Stomach smooth muscle (tissue), 2 donors: Measurements from ENCODE around the gene DACH1.

Experiments used
- H3K27ac ChIP-seq: one replicate; pipeline ENCODE4 v1.7.0; 2013; ENCODE audit warnings: mild to moderate bottlenecking, low read length, inconsistent platforms
- H3K27me3 ChIP-seq, 2 donors: one replicate each; pipeline ENCODE4 v1.7.0; 2013; ENCODE audit warnings: low read length in 2 of 2; ENCODE audit not compliant: insufficient read depth in 2 of 2, control insufficient read depth in 1 of 2
- H3K36me3 ChIP-seq, 2 donors: one replicate each; pipeline ENCODE4 v1.7.0; 2013; ENCODE audit warnings: low read length in 2 of 2; ENCODE audit not compliant: control insufficient read depth in 2 of 2, insufficient read depth in 2 of 2
- H3K4me1 ChIP-seq: one replicate; pipeline ENCODE4 v1.7.0; 2013; ENCODE audit warnings: low read length; ENCODE audit not compliant: control insufficient read depth, insufficient read depth
- H3K4me3 ChIP-seq, 2 donors: one replicate each; pipeline ENCODE4 v1.7.0; 2013; ENCODE audit warnings: low read length in 2 of 2
- H3K9ac ChIP-seq, 2 donors: one replicate each; pipeline ENCODE4 v1.7.0; 2013; ENCODE audit warnings: low read length in 2 of 2, mild to moderate bottlenecking in 1 of 2
- H3K9me3 ChIP-seq, 2 donors: one replicate each; pipeline ENCODE4 v1.7.0; 2013; ENCODE audit warnings: low read length in 2 of 2; ENCODE audit not compliant: control insufficient read depth in 2 of 2
- donor health status: healthy.
- donor health status: Pancreatic carcinoma.

DACH1 gene

DNA sequence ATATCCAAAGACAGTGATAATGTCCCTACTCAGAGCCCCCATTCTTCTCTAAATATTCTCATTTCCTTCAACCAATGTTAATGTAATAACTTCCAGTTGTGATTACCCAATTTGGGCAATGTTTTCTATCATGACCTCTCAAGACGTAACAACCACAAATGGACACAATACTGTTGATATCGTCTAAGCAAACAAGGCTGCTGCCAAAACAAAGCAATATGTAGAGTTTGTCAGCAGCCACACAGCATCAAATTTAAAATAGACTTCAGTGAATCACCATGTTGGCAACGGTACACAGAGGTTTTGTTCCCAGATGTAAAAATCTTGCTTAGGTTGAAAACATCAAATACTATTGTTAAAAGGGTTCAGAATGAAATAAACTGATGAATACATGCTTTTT is 205.1 kb downstream of the DACH1 start:
- no peak overlapping the region for H3K9ac ChIP-seq
- no peak overlapping the region for H3K27ac ChIP-seq
- H3K9me3 ChIP-seq, result no peaks in the 10 kb centered on the region
- H3K27me3 ChIP-seq, result no peaks in the 10 kb centered on the region
- no peak overlapping the region for H3K4me3 ChIP-seq
- H3K36me3 ChIP-seq, result no peaks in the 10 kb centered on the region
- H3K4me1 ChIP-seq, result no peaks in the 10 kb centered on the region

DNA sequence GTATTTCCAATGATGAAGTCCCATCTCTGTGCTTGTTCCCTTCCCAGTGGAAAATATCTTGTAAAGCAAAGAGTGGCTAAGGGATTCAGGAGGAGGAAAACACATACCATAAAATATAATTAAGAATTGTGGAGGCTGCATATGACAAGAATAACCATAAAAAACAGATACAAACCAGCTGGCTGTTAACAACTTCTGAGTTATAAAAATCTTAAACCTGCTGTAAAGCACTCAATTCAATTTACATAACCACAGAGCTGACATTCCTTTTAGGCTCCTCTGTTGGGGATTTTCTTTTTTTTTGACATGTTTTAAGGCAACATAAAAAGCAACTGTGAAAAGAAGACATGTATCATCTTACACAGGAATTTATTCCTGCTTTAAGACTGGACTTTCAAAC is 207.6 kb downstream of the DACH1 start:
- no peak overlapping the region for H3K27ac ChIP-seq
- no peak overlapping the region for H3K4me3 ChIP-seq
- H3K4me1 ChIP-seq, result no peaks in the 10 kb centered on the region
- no peaks in the 10 kb centered on the region for H3K27me3 ChIP-seq
- no peaks in the 10 kb centered on the region for H3K9me3 ChIP-seq
- H3K36me3 ChIP-seq, result no peaks in the 10 kb centered on the region
- no peak overlapping the region for H3K9ac ChIP-seq

DNA sequence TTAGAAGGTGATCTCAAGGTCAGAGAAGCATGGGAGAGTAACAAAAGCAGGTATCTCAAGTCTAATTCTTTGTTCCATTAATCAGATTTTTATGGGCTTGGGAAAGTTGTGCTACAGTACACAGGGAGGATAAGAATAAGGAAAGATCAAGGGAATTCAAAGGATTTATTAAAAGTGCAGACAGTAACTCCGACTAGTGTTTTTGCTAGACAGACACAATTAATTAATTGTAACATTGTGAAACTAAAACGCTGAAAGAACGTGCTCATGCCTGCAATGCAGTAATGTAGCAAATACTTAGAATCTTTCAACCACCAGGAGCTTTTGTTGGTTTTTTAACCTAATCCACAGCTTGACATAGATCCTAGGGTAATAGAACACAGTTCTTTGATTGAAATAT is 221.5 kb downstream of the DACH1 start:
- no peak overlapping the region for H3K27ac ChIP-seq
- no peaks in the 10 kb centered on the region for H3K9me3 ChIP-seq
- no peaks in the 10 kb centered on the region for H3K4me1 ChIP-seq
- no peaks in the 10 kb centered on the region for H3K27me3 ChIP-seq
- no peaks in the 10 kb centered on the region for H3K36me3 ChIP-seq
- H3K9ac ChIP-seq, result no peak overlapping the region
- no peak overlapping the region for H3K4me3 ChIP-seq

DNA sequence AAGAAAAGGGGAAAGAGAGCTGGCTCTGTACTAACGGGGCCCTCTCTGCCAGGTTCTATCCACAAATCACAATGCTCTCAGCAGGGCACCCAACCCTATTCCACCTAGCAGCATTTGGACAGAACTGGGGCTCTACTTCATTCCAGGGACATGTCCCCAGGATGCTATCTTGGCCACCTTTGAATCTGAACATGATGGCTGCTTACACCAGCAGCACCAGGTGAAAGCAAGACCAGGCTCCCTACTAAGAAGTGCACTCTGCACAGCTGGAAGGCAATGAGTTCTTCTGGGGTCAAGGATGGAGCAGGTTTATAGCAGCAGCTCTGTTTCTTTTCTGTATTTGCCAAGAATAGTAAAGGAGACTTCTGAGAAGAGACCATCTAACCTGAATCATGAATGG is 222.4 kb downstream of the DACH1 start:
- no peaks in the 10 kb centered on the region for H3K4me1 ChIP-seq
- no peak overlapping the region for H3K9ac ChIP-seq
- H3K27me3 ChIP-seq, result no peaks in the 10 kb centered on the region
- no peaks in the 10 kb centered on the region for H3K9me3 ChIP-seq
- no peaks in the 10 kb centered on the region for H3K36me3 ChIP-seq
- no peak overlapping the region for H3K27ac ChIP-seq
- no peak overlapping the region for H3K4me3 ChIP-seq

DNA sequence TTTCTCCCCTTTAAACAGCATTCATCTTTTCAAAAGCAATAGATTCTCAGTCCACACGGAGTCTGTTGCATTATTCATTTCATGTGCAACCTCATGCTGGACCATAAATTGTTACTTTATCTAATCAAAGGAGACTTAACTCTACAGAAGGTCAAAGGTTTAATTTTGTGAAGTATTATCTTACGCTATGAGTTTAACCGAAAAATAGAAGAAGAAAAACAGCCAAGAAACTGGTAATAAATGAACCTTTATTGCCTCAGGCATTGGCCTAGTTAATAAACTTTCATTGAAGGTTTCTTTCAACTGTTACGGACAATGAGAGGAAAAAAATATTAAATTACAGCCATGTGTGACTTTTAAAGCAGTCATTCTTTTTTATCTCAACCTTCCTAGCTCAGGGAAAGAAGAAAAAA is 223.6 kb downstream of the DACH1 start:
- no peaks in the 10 kb centered on the region for H3K36me3 ChIP-seq
- H3K4me1 ChIP-seq, result no peaks in the 10 kb centered on the region
- no peak overlapping the region for H3K27ac ChIP-seq
- no peak overlapping the region for H3K9ac ChIP-seq
- no peaks in the 10 kb centered on the region for H3K9me3 ChIP-seq
- no peaks in the 10 kb centered on the region for H3K27me3 ChIP-seq
- no peak overlapping the region for H3K4me3 ChIP-seq

DNA sequence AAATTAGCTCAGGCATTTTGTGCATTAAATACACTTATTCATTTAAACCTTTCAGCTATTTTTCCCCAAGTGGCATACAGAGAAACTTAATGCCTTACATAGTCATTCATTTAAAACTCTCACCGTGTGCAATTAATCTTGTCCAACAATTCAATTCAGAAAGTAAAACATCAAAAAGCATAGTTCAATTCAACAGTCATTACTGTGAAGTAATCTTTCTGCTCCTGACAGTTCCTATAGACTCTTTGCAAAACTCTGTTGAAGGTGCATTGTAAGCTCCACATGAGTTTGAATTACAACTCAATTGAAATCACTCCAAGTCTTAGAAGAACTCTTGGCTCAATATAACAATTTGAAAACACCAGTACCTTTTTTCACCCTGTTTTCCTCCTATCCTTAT is 228.3 kb downstream of the DACH1 start:
- Histone ChIP-seq H3K4me1 (no peaks in the 10 kb centered on the region), H3K27me3 (no peaks in the 10 kb centered on the region), H3K4me3 (no peak overlapping the region), H3K36me3 (no peaks in the 10 kb centered on the region), H3K9me3 (no peaks in the 10 kb centered on the region), H3K9ac (no peak overlapping the region), H3K27ac (no peak overlapping the region)

DNA sequence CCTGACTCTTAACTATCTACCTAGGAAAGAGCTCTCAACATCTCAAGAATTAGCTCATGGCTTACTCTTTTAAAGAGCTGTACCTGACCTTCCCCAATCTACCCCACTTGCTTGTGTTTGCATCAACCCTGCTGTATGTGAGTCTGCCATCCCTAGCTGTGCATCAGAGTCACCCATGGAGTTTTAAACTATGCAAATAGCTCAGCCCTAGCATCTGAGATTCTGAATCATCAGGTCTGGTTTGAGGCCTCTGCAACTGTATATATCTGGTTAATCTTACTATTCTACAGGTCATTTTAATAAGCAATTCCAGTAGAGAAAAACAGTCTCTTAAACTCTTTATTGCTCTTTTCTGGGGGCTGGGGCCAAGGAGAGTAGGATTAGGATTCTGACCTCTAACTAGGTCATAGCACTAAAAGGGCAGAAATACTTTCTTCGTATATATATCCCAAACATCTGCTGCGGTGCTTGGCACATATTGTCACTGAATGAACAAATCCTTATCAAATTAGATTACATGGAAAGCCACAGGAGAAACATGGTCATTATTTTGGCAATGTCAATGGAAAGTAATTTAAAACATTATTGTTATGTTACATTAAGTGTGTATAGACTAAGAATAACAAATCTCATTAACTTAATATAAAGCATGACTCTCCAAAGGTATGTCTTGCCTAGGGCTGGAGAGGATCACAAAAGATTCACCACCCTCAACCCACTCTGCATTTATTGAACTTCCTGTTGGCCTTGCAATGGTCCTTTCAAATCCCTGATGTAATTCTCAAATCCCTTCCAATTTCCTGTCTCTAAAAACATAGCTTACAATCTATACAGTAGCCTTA is 232.2 kb downstream of the DACH1 start:
- H3K4me1 ChIP-seq, result no peaks in the 10 kb centered on the region
- no peaks in the 10 kb centered on the region for H3K27me3 ChIP-seq
- H3K9me3 ChIP-seq, result no peaks in the 10 kb centered on the region
- no peak overlapping the region for H3K9ac ChIP-seq
- H3K27ac ChIP-seq, result no peak overlapping the region
- H3K4me3 ChIP-seq, result no peak overlapping the region
- no peaks in the 10 kb centered on the region for H3K36me3 ChIP-seq

DNA sequence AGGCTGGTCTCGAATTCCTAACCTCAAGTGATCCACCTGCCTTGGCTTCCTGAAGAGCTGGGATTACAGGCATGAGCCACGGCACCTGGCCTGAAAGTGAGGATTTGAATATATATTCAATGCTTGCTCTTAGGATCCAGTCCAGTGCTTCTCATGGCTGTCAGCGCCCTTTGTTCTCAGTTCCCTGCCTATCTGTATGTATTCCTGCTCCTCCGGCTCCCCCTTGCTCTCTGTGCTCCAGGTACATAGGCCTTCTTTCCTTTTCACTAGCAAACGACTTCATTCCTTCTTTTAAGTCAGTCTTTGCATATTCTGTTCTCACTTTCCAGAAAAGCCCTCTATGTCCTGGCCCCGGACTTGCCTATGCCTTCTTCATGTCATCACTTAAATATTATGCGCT is 232.8 kb downstream of the DACH1 start:
- Histone ChIP-seq H3K4me3 (no peak overlapping the region), H3K36me3 (no peaks in the 10 kb centered on the region), H3K9me3 (no peaks in the 10 kb centered on the region), H3K27me3 (no peaks in the 10 kb centered on the region), H3K4me1 (no peaks in the 10 kb centered on the region), H3K9ac (no peak overlapping the region), H3K27ac (no peak overlapping the region)

DNA sequence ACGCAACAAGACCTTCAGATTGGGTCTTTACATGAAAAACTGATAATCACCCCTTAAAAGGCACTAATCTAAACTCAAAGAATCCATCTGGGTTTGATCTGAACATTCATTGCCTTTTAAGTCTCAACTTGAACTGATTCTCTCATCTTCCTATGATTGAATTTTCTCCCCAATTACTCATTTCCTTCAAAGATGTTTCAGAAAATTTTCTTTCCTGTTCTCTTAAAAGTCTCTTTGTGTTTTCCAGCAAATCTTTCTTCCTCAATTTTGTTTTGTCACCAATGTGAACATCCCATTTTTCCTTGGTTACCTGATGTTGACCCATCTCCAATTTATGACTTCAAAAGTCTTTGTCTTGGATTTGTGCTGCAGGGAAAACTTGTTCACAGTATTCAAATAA is 234.3 kb downstream of the DACH1 start:
- H3K9ac ChIP-seq, result no peak overlapping the region
- H3K27ac ChIP-seq, result no peak overlapping the region
- no peaks in the 10 kb centered on the region for H3K9me3 ChIP-seq
- no peaks in the 10 kb centered on the region for H3K36me3 ChIP-seq
- no peaks in the 10 kb centered on the region for H3K4me1 ChIP-seq
- H3K4me3 ChIP-seq, result no peak overlapping the region
- no peaks in the 10 kb centered on the region for H3K27me3 ChIP-seq

DNA sequence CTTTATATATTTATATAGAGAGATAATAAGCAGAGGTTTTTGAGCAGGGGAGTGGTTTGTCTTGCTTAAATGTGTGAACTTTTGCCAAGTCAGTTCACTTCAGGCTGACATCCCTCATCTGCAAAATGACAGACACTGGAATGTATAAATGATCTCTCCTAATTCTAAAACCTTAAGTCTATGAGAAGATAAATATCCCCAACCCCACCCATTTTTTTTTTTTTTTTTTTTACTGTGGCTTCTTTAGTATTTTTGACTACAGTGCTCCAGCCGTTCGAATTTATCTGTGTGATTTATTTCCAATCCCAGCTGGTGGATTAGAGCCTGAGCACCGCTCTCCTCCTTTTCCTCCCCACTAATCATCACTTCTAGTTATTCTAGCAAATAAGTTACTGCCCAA is 234.8 kb downstream of the DACH1 start:
- no peak overlapping the region for H3K4me3 ChIP-seq
- no peaks in the 10 kb centered on the region for H3K27me3 ChIP-seq
- no peaks in the 10 kb centered on the region for H3K9me3 ChIP-seq
- H3K9ac ChIP-seq, result no peak overlapping the region
- H3K27ac ChIP-seq, result no peak overlapping the region
- no peaks in the 10 kb centered on the region for H3K4me1 ChIP-seq
- no peaks in the 10 kb centered on the region for H3K36me3 ChIP-seq

DNA sequence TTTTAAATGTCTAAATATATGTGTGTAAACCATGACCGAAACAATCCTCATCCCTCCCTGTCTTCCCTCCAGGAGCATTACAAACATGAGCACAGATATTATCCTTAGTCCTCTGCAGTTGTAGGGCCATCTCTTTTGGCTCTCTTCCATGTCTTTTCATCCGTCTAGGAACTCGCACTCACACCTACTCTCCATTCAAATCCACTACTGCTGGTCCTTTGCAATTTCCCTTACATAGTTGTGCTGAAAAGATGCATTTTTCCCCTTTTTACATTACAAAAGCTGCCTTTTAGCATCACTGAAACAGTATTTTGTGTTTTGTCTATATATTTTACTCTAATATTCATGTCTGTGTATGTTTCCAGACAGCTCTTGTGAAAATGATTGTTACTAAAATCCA is 237.8 kb downstream of the DACH1 start:
- Histone ChIP-seq H3K9ac (no peak overlapping the region), H3K4me1 (no peaks in the 10 kb centered on the region), H3K27ac (no peak overlapping the region), H3K27me3 (no peaks in the 10 kb centered on the region), H3K9me3 (no peaks in the 10 kb centered on the region), H3K4me3 (no peak overlapping the region), H3K36me3 (no peaks in the 10 kb centered on the region)
